Inferior parietal cortex (tissue), 1 donor: ENCODE data around the gene MBD1.
"Not testable (repeated sequence)": the region's sequence is repeated elsewhere in the genome, so short reads cannot be mapped to it uniquely, and the experiment has no call there.

Source experiments
- DNase-seq: peaks from one replicate; pipeline ENCODE4 v3.0.0-alpha.2; 2016; ENCODE audit errors: extremely low spot score

The MBD1 gene

DNA sequence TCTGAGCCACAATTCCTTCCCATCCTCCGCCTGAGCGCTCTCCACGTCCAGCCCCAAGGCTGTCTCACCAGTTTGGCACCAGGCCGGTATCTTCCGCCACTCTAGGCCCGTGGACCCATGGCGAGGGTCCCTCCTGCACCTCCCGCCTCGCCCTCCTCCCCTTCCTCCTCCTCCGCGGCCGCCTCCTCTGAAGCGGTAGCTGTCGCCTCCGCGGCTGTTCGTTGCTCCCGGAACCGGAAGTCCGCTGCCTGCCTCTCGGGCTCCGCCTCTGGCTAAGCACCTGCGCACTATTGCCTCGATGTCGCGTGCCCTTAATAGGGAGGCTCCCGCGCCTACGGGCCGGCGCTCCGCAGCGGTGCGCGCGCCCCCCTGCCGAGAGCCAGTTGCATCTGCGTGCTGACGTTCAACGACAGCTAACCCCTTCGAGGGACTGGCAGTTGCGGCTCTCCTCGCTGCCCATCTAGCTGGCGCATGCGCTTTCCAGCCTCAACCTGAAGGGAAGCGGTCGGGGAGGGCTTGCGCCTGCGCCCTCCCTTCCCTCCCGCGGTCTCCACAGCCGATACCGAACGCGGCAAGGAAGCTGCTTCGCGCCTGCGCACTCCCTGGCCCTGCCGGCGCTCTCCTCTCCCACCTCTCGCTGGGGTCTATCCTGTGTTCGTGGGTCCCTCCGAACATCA, at the start of gene MBD1:
TSS of gene MBD1 (minus strand) at position 229 of the 677 bp plus-strand sequence. CDS start 1,531 bp downstream, outside the sequence.
- peak; percentile 96 for DNase-seq

DNA sequence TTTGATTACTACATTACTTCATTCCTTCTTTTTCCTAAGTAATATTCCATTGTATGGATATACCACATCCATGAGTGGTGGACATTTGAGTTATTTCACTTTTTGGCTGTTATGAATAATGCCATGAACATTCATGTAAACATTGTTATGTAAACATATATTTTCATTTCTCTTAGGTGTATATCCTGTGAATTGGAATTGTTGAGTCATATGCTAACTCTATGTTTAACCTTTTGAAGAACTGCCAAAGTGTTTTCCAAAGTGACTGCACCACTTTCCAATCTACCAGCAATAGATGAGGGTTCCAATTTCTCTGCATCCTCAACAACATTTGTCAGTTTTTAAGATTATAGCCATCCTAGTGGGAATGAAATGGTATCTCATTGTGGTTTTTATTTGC, 48.9 kb upstream of the MBD1 start:
- no peak for DNase-seq

- no peak for DNase-seq
These were observed 46.7 kb upstream of the MBD1 start for GRCh38 chr18:50327983-50328382.

- no peak for DNase-seq
These were observed 39.4 kb upstream of the MBD1 start for GRCh38 chr18:50320719-50321118.

- no peak for DNase-seq
These were observed 34.0 kb upstream of the MBD1 start for GRCh38 chr18:50315100-50315871.

GRCh38 chr18:50313873-50314460, 32.6 kb upstream of the MBD1 start:
- no peak for DNase-seq

GRCh38 chr18:50313031-50313607, 31.8 kb upstream of the MBD1 start:
- DNase-seq = no peak

DNA sequence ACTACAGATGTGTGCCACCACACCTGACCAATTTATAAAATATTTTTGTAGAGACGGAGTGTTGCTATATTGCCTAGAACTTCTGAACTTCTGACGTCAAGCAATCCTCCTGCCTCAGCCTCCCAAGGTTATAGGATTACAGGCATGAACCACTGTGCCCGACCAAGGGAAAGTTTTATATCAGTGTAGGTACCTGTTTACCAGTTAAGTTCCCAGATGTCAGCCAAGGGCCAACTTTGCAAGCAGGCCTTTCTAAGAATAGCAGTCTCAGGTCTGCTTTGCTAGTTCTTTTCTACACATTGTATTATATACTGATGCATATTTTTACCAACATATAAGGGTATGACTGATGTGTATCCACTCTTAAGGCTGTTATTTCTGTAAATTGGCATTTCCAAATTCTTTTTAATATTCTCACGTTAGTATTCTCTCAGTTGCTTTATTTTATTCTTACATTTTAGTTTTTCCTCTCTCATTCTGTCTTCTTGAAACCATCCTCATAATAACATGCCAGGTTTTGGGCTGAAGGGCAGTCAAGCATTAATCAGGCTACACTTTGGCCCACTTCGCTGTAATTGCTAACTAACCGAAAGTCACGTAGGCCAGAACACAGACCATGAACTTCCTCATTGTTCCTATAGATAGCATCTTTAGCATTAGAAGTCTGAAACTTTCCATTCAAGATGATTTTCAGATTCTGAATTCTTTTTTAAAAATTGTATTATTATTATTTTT, 31.1 kb upstream of the MBD1 start:
- no peak for DNase-seq

GRCh38 chr18:50311650-50312049, 30.3 kb upstream of the MBD1 start:
- DNase-seq = no peak

DNA sequence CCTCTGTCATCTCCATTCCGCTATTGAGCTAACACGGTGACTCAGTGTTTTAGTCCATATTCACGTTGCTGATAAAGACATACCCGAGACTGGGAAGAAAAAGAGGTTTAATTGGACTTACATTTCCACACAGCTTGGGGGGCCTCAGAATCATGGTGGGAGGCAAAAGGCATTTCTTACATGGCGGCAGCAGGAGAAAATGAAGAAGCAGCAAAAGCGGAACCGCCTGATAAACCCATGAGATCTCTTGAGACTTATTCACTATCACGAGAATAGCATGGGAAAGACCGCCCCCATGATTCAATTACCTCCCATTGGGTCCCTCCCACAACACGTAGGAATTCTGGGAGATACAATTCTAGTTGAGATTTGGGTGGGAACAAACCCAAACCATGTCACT, 28.8 kb upstream of the MBD1 start:
- no peak for DNase-seq

DNA sequence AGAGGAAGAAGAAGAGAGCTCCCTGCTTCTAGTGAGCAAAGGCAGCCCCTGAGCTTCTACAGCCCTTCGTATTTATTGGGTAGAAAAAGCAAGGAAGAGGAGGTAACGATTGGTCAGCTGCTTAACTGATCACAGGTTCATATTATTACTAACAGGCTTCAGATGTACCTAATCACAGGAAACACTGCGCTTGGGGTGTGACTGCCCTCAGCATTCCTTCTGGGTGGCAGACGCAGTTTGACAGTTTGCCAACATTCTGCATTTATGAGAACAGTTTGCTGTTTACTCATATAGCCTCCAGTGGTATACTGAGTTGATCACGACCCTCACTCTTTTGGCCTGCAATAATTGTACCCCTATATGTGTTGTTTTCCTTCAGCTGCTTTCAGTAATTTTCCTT, 27.5 kb upstream of the MBD1 start:
- not testable (repeated sequence) for DNase-seq

DNA sequence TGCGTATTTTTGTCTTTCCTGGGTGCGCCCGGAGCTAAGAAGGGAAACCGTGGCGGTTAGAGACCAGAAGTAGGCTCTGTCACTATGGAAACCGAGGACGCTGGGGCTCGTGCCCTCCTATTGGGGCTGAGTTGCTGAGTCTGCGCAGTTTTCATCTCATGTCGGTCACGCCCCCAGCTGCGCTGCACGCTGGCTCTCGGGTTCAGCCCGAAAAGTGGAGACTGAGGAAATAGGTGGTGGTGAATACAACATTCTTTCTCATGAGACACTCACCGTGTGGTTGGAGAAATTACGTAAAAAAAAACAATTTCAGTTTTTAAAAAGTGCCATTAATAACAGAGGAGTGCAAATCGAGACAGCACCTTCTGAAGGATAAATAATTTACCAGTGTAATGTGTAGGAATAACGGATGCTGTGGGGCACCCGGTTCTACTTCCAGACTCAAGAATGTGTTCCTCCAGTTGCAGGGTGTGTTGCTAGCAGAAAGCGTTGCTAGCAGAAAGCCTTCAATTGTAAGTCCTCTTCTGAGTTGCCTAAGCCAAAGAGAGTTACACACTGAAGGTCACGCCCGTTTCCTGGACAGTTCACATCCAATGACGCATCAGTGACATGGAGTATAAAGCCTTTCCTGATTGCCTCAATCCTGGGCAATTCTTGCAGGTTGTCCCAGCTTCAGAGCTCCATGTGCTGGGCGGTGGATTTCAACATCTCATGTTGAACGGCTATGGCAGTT, 26.6 kb upstream of the MBD1 start:
- peak; percentile 88 for DNase-seq

GRCh38 chr18:50307400-50307737, 26.0 kb upstream of the MBD1 start:
- no peak for DNase-seq

- DNase-seq = peak; percentile 5
These were observed 25.6 kb upstream of the MBD1 start for GRCh38 chr18:50306944-50307343.

DNA sequence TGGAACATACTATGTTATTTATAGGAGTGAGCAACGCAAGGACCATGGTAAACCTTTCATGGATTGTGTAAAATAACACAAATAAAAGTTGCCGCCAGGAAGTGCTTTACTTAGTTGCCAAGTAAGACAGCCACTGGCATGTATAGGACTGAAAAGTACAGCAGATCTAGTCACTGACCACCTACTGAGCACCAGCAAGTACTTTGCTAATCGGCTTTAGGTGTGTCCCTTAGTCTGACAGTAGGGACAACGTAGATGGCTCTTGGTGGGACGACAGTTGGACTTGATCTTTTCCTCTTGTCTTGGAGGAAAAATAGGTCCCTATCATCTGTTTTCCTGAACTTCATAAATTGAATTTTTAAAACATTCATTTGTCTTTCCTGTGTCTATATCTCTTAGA, 19.8 kb upstream of the MBD1 start:
- DNase-seq = no peak

GRCh38 chr18:50299626-50300388, 18.5 kb upstream of the MBD1 start:
- no peak for DNase-seq

GRCh38 chr18:50298443-50299284, 17.3 kb upstream of the MBD1 start:
- DNase-seq = no peak

GRCh38 chr18:50297621-50298442, 16.5 kb upstream of the MBD1 start:
- DNase-seq = peak; percentile 62

- no peak for DNase-seq
These were observed 11.7 kb upstream of the MBD1 start for GRCh38 chr18:50293039-50293438.
